B cell (primary cell): ENCODE data around the gene PLSCR4. TPM values are rescaled to one million over a fixed set of nuclear protein-coding genes. Genes with fewer than 3 reads are reported as not detected.

Experiments used
- ATAC-seq: fragments of 200-7000 bp; cut with Tn5 transposase; one replicate; pipeline ENCODE4 v1.10.0; 2021; ENCODE audit warnings: low read depth, mild to moderate bottlenecking, moderate number of reproducible peaks, moderate library complexity
- CTCF ChIA-PET: fragments of 350-600 bp; sonication (Branson Sonifier 250); formaldehyde crosslinking; loops from one replicate; lab custom pipeline; 2021; ENCODE audit warnings: antibody characterized with exemption, inconsistent platforms; lab: Charles Lee
- POLR2A ChIA-PET: fragments of 350-600 bp; sonication (Branson Sonifier 250); formaldehyde crosslinking; loops from one replicate; lab custom pipeline; 2021; ENCODE audit warnings: antibody characterized with exemption; lab: Charles Lee
- DNase-seq: peaks from one replicate; pipeline ENCODE4 v3.0.0; 2013
- H2AFZ ChIP-seq: 2 replicates; pipeline ENCODE4 v1.6.1; 2012; ENCODE audit warnings: mild to moderate bottlenecking, low read depth, low read length; ENCODE audit not compliant: insufficient read depth, poor library complexity, severe bottlenecking
- H3K27ac ChIP-seq, 2 donors: 1 replicate in 1 of 2; 2 replicates in 1 of 2; pipeline ENCODE4 v1.5.1; 2012 to 2013; ENCODE audit warnings: low read length in 2 of 2, mild to moderate bottlenecking in 2 of 2, moderate library complexity in 1 of 2
- H3K27me3 ChIP-seq, 4 experiments: fragments of 200-600 bp in 1 of 4; sonication (generic) in 1 of 4; replicated peaks in 1 of 4; 1 replicate in 2 of 4; 2 replicates in 2 of 4; pipeline versions ENCODE4 v1.6.1 to v1.7.0; 2013 to 2016; ENCODE audit warnings: low read length in 3 of 4, mild to moderate bottlenecking in 2 of 4, mixed read lengths in 1 of 4, moderate library complexity in 1 of 4; ENCODE audit not compliant: insufficient read depth in 4 of 4, control insufficient read depth in 3 of 4; ENCODE audit errors: control extremely low read depth in 1 of 4
- H3K36me3 ChIP-seq, 2 experiments: replicated peaks in 1 of 2; 1 replicate in 1 of 2; 2 replicates in 1 of 2; pipeline versions ENCODE4 v1.6.1 to v1.7.1; 2013; ENCODE audit warnings: low read length in 1 of 2; ENCODE audit not compliant: insufficient read depth in 2 of 2, control insufficient read depth in 1 of 2; ENCODE audit errors: control extremely low read depth in 1 of 2, extremely low read depth in 1 of 2
- H3K4me1 ChIP-seq, 2 donors: fragments of 200-600 bp in 1 of 2; sonication (generic) in 1 of 2; 1 replicate in 1 of 2; 2 replicates in 1 of 2; pipeline versions ENCODE4 v1.5.1 to v1.6.1; 2013 to 2017; ENCODE audit warnings: low read length in 2 of 2; ENCODE audit not compliant: control insufficient read depth in 2 of 2, insufficient read depth in 2 of 2
- H3K4me2 ChIP-seq: replicated peaks from 2 replicates; pipeline ENCODE3; 2012; ENCODE audit warnings: mild to moderate bottlenecking, low read depth, low read length; ENCODE audit not compliant: poor library complexity, severe bottlenecking
- H3K4me3 ChIP-seq, 5 experiments: fragments of 200-600 bp in 1 of 5; sonication (generic) in 1 of 5; 1 replicate in 3 of 5; 2 replicates in 2 of 5; pipeline versions ENCODE4 v1.5.1 to v1.7.0; 2011 to 2016; ENCODE audit warnings: low read length in 4 of 5, mild to moderate bottlenecking in 4 of 5, low read depth in 2 of 5, control low read depth in 1 of 5, moderate library complexity in 1 of 5; ENCODE audit not compliant: insufficient read depth in 1 of 5; ENCODE audit errors: control extremely low read depth in 1 of 5, extremely low read depth in 1 of 5
- H3K79me2 ChIP-seq: fragments of 200-600 bp; sonication (generic); one replicate; pipeline ENCODE4 v1.6.0; 2016; ENCODE audit warnings: low read length; ENCODE audit not compliant: control insufficient read depth, insufficient read depth
- H3K9ac ChIP-seq: fragments of 200-600 bp; sonication (generic); 2 replicates; pipeline ENCODE4 v1.6.1; 2017; ENCODE audit warnings: mild to moderate bottlenecking, low read length, moderate library complexity
- H3K9me3 ChIP-seq, 3 donors: one replicate each; pipeline versions ENCODE4 v1.6.1 to v1.7.1; 2013; ENCODE audit warnings: low read length in 2 of 3; ENCODE audit not compliant: control insufficient read depth in 2 of 3, insufficient read depth in 1 of 3; ENCODE audit errors: control extremely low read depth in 1 of 3
- H4K20me1 ChIP-seq: 2 replicates; pipeline ENCODE4 v1.6.0; 2012; ENCODE audit warnings: mild to moderate bottlenecking, low read length; ENCODE audit not compliant: insufficient read depth, control insufficient read depth, poor library complexity, severe bottlenecking
- H3K27ac Mint-ChIP-seq: one replicate; pipeline ENCODE4 v1.8.0; 2021; ENCODE audit warnings: mixed read lengths
- H3K27me3 Mint-ChIP-seq: one replicate; pipeline ENCODE4 v1.8.0; 2021; ENCODE audit warnings: mixed read lengths
- H3K4me1 Mint-ChIP-seq: one replicate; pipeline ENCODE4 v1.8.0; 2021; ENCODE audit warnings: mixed read lengths
- H3K4me3 Mint-ChIP-seq: one replicate; pipeline ENCODE4 v1.8.0; 2021; ENCODE audit warnings: mixed read lengths
- H3K9me3 Mint-ChIP-seq: one replicate; pipeline ENCODE4 v1.8.0; 2022; ENCODE audit warnings: mixed read lengths; ENCODE audit not compliant: insufficient read depth
- CTCF ChIP-seq: fragments of 200-600 bp; IDR thresholded peaks from one replicate; pipeline ENCODE4 v1.8.0; 2022; ENCODE audit warnings: antibody characterized with exemption, mild to moderate bottlenecking
- EZH2 ChIP-seq: IDR thresholded peaks from 2 replicates; pipeline ENCODE4 v1.6.1; 2012; ENCODE audit warnings: borderline replicate concordance, low read depth, mild to moderate bottlenecking, moderate library complexity, low read length; ENCODE audit not compliant: insufficient read depth, poor library complexity, severe bottlenecking
- WGBS: methylation state at CpG from one replicate; pipeline ENCODE4 v1.1.5; 2013; ENCODE audit warnings: missing lambda C conversion rate; ENCODE audit not compliant: insufficient coverage; 5-methylcytosine and 5-hydroxymethylcytosine counted together
- intact Hi-C: fragments of 100-400 bp; cut with micrococcal nuclease; formaldehyde crosslinking; loops from one replicate; pipeline ENCODE4 v1.10.0; 2022
- polyA plus RNA-seq: library from polyadenylated mRNA; depleted of rRNA; stranded (reverse); fragments of >200 nt; gene quantifications from 2 replicates; pipeline ENCODE4 v1.2.3, GENCODE V29; 2012
- total RNA-seq, 2 donors: library from RNA; stranded (reverse); fragments of 120-200 nt in 1 of 2; gene quantifications; 1 replicate in 1 of 2; 2 replicates in 1 of 2; pipeline versions ENCODE4 v1.2.3 to v1.2.4, GENCODE V29; 2013 to 2022

Gene PLSCR4
- total and polyA plus RNA-seq, 2 donors (not counting 1 experiment from before 2014, with no cell fraction given): not detected

DNA sequence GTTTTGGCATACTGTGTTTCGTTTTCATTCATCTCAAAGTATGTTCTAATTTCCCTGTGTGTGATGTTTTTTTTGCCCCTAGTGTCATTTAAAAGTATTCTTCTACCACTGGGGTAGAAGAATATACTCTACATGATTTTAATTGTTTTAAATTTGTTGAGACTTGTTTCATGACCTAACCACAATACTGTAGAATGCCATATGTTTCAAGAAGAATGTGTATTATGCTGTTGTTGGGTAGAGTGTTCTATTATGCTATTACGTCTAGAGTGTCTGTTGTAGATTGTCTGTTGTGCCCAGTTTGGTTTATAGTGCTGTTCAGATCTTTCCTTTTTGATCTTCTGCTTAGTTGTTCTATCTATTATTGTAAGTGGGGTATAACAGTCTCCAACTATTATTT is 36.4 kb downstream of the PLSCR4 start:
- H3K4me2 ChIP-seq: no peak overlapping the region
- no peaks in the 10 kb centered on the region for H3K27me3 ChIP-seq
- H3K4me3 Mint-ChIP-seq: no peak overlapping the region
- no peaks in the 10 kb centered on the region for H3K4me1 Mint-ChIP-seq
- no CpG with 5 or more reads among the region's 2 CpGs for WGBS
- H3K9ac ChIP-seq: no peak overlapping the region
- intact Hi-C loops: no loop called here
- H3K27me3 Mint-ChIP-seq: peaks cover 6% of the 10 kb centered on the region
- no peak for ATAC-seq
- no peak for DNase-seq
- ChIA-PET POLR2A (no interaction called here), CTCF (no interaction called here)
- H4K20me1 ChIP-seq: no peaks in the 10 kb centered on the region
- H3K27ac ChIP-seq: no peak overlapping the region
- no peak overlapping the region for H2AFZ ChIP-seq
- H3K27ac Mint-ChIP-seq: no peak overlapping the region
- no peak overlapping the region for H3K4me3 ChIP-seq
- no peaks in the 10 kb centered on the region for H3K4me1 ChIP-seq
- H3K9me3 Mint-ChIP-seq: no peaks in the 10 kb centered on the region
- TF ChIP-seq CTCF: no peak
- no peak for TF ChIP-seq EZH2
- no peaks in the 10 kb centered on the region for H3K9me3 ChIP-seq
- H3K79me2 ChIP-seq: no peaks in the 10 kb centered on the region
- H3K36me3 ChIP-seq: no peaks in the 10 kb centered on the region

DNA sequence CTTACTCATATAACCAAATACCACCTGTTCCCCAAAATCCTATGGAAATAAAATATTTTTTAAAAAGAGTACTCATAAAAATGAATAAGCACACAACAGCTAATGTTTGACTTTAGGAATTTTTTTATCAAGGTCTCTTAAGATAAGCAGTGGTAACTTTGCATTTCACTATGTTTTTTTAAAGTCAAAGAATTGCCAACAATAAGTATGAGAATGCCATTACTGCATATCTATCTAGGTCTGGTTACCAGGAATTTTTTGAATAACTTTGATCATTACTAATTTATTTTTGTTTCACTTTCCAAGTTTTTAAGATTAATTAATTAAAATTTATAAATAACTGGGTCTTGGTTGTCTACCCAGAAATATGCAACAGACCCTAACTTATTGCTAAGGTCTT is 41.5 kb downstream of the PLSCR4 start:
- Histone ChIP-seq H3K79me2 (no peaks in the 10 kb centered on the region), H3K27ac (no peak overlapping the region), H3K27me3 (no peaks in the 10 kb centered on the region), H3K9me3 (no peaks in the 10 kb centered on the region), H4K20me1 (no peaks in the 10 kb centered on the region), H3K4me3 (no peak overlapping the region), H2AFZ (no peak overlapping the region), H3K4me2 (no peak overlapping the region), H3K36me3 (no peaks in the 10 kb centered on the region), H3K4me1 (no peaks in the 10 kb centered on the region), H3K9ac (no peak overlapping the region)
- intact Hi-C loops: no loop called here
- Mint-ChIP-seq H3K4me3 (no peak overlapping the region), H3K9me3 (no peaks in the 10 kb centered on the region), H3K27ac (no peak overlapping the region), H3K27me3 (no peaks in the 10 kb centered on the region), H3K4me1 (no peaks in the 10 kb centered on the region)
- DNase-seq: no peak
- no peak for ATAC-seq
- ChIA-PET POLR2A (no interaction called here), CTCF (interaction anchor here (1.0 to 1.3 kb wide), 2 partner anchors 9 to 369 kb away, joined by 3 to 4 read pairs; no protein-coding TSS in a partner anchor)
- no peak for TF ChIP-seq CTCF
- TF ChIP-seq EZH2: no peak
